ENCODE results near the gene MAMDC4. TPM values are rescaled to one million over a fixed set of nuclear protein-coding genes. Genes with fewer than 3 reads are reported as not detected.

Gene MAMDC4
- total and polyA plus RNA-seq, 4 donors, result 1.6 to 15.9 (median 12.2) TPM

DNA sequence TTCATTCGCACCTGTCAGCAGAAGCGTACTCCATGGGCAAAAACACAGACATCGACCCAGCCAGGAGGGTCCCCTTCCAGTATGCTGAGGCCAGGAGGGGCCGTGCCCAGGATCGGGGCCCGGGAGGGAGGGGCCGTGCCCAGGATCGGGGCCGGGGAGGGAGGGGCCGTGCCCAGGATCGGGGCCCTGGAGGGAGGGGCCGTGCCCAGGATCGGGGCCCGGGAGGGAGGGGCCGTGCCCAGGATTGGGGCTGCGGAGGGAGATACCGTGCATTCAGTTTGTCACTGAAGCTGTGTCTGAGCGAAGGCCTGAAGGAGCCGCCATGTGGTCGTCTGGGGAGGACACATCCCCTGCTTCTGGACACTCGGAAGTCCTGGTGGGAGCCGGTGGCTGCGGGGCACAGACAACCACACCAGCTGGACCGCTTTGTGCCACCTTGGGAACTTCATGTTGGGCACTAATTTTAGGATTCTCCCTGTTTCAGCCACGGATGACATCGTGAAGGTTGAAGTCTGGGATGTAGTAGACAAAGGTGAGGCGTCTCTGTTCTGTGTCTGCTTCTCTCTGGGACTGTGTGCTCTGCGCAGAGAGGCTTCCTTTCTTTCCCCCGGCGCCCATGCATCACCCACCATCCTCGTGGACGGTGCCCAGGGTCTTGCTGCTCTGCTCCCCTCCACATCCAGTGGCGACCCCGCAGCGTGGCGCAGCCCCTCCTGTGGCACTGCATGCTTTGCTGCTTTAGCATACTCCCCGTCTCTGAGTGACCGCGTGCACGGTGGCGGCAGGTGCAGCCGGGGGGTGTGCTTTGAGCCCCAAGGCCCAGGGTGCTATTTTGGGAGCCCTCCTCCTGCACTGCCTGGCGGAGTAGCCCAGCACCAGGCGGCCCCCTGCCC is 26.6 kb upstream of the MAMDC4 start:
- H3K36me3 ChIP-seq (ENCODE audit: control insufficient read depth, insufficient read depth, low read length), result peaks cover 87% of the 10 kb centered on the region
- no peak overlapping the region for H3K27ac ChIP-seq (ENCODE audit: low read depth, low read length)
- no peak overlapping the region for H3K4me3 ChIP-seq (ENCODE audit: low read depth, low read length)
- H3K4me1 ChIP-seq (ENCODE audit: control insufficient read depth, insufficient read depth, low read length), result peaks cover 14% of the 10 kb centered on the region
- no peak for DNase-seq (ENCODE audit: low read depth in 4 of 6, low spot score in 6 of 6)
- 92% methylated on average over 40 of the region's 44 CpGs for WGBS (ENCODE audit: insufficient coverage)
- no peaks in the 10 kb centered on the region for H3K27me3 ChIP-seq (ENCODE audit: control insufficient read depth, insufficient read depth, low read length)
- no peaks in the 10 kb centered on the region for H3K9me3 ChIP-seq (ENCODE audit: control insufficient read depth, insufficient read depth, low read length)

DNA sequence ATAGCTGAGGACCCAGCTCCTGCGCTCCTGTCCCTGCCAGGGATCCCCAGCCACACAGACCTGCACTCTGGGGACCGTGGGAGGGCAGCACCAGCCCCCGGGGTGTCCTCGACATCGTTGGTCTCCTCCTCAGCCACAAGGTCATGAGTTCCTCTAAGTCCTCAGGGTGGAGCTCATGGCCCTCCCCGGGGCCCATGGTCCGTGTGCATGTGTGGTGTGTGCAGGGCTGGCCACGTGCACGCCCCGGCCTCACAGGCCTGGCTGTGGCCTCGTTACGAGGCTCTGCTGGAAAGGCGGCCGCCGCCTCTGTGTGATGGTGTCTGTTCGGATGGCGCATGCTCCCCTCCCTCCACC is 26.0 kb upstream of the MAMDC4 start:
- no peak overlapping the region for H3K27ac ChIP-seq (ENCODE audit: low read depth, low read length)
- 94% methylated on average over 17 of the region's 17 CpGs for WGBS (ENCODE audit: insufficient coverage)
- no peaks in the 10 kb centered on the region for H3K9me3 ChIP-seq (ENCODE audit: control insufficient read depth, insufficient read depth, low read length)
- DNase-seq (ENCODE audit: low read depth in 4 of 6, low spot score in 6 of 6), result no peak
- H3K4me1 ChIP-seq (ENCODE audit: control insufficient read depth, insufficient read depth, low read length), result peaks cover 8% of the 10 kb centered on the region
- H3K27me3 ChIP-seq (ENCODE audit: control insufficient read depth, insufficient read depth, low read length), result no peaks in the 10 kb centered on the region
- no peak overlapping the region for H3K4me3 ChIP-seq (ENCODE audit: low read depth, low read length)
- H3K36me3 ChIP-seq (ENCODE audit: control insufficient read depth, insufficient read depth, low read length), result peaks cover 93% of the 10 kb centered on the region

DNA sequence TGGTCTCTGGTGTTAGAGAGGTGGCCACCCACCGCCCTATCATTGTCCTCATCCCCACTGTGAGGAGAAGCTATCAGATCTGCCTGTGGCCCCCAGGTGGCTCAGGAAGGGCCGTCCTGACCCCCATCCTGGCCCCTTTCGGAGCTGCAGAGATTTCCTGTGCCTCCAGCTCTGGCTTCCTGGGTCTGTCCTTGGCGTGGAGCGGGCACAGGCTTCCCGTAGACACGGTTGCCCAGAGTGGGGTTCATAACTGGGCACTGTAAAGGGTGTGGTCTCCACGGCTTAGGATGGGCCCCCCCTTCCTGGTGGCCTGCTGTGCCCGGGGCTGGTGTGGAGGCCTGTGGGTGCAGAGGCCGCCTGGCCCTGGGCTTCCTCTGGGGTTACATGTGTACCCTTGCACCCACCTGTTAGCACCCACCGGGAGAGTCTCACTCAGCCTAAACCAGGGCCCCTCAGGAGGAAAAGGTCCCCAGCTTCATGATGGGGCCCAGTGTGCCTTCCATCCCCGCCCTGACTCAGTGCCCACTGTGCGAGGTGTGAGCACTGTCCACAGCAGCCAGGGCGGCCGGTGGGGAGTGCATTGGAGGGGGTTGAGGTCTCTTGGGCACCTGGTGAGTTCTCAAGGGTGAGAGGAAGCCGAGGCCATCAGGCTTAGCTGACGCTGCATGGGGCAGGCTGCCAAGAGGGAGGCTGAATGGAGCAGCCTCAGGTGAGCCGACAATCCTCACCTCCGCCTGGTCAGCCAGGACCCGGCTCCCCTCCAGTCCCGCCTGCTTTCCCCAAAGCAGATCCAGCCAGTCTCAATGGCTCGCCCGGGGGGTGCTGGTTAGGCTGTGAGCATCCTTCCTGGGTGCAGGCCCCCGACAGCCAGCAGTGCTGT is 25.2 kb upstream of the MAMDC4 start:
- WGBS (ENCODE audit: insufficient coverage), result 95% methylated on average over 23 of the region's 24 CpGs
- H3K4me3 ChIP-seq (ENCODE audit: low read depth, low read length), result no peak overlapping the region
- H3K4me1 ChIP-seq (ENCODE audit: control insufficient read depth, insufficient read depth, low read length), result peaks cover 5% of the 10 kb centered on the region
- DNase-seq (ENCODE audit: low read depth in 4 of 6, low spot score in 6 of 6), result no peak
- no peaks in the 10 kb centered on the region for H3K27me3 ChIP-seq (ENCODE audit: control insufficient read depth, insufficient read depth, low read length)
- H3K9me3 ChIP-seq (ENCODE audit: control insufficient read depth, insufficient read depth, low read length), result no peaks in the 10 kb centered on the region
- H3K36me3 ChIP-seq (ENCODE audit: control insufficient read depth, insufficient read depth, low read length), result peaks cover 98% of the 10 kb centered on the region
- H3K27ac ChIP-seq (ENCODE audit: low read depth, low read length), result no peak overlapping the region

DNA sequence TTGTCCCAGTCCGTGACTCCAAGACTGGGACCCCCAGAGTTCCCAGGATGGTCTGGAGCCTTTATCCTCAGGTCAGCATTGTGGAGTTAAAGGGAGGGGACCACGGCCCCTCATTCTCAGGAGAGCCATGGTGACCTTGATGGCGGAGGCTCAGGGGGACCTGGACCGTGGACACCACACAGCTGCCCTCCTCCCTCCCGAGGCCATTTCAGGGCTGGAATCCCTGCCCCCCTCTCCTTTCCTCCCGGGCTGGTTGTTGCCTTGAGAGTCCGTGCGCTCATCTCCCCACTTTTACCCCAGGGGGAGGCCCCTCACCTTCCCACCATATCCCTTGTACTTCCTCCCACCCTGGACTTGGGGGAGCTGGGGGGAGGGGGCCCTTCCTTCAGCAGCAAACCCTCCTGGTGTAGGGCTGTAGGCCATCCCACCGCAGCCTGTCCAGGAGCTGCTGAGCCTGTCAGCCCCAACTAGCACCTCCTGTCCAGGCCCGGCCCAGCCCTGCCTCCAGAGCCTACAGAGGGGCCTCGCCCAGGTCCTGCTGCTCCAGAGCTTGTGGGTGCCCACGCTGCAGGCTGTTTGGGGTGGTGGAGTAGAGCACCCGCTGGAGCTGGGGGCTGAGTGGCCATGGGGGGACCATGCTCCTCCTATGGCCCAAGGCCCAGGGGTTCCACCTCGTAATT is 24.2 kb upstream of the MAMDC4 start:
- Histone ChIP-seq H3K4me1 (ENCODE audit: control insufficient read depth, insufficient read depth, low read length) (no peaks in the 10 kb centered on the region), H3K36me3 (ENCODE audit: control insufficient read depth, insufficient read depth, low read length) (peaks cover 100% of the 10 kb centered on the region), H3K27me3 (ENCODE audit: control insufficient read depth, insufficient read depth, low read length) (no peaks in the 10 kb centered on the region), H3K4me3 (ENCODE audit: low read depth, low read length) (no peak overlapping the region), H3K27ac (ENCODE audit: low read depth, low read length) (no peak overlapping the region), H3K9me3 (ENCODE audit: control insufficient read depth, insufficient read depth, low read length) (no peaks in the 10 kb centered on the region)
- 93% methylated on average over 11 of the region's 14 CpGs for WGBS (ENCODE audit: insufficient coverage)
- no peak for DNase-seq (ENCODE audit: low read depth in 4 of 6, low spot score in 6 of 6)

DNA sequence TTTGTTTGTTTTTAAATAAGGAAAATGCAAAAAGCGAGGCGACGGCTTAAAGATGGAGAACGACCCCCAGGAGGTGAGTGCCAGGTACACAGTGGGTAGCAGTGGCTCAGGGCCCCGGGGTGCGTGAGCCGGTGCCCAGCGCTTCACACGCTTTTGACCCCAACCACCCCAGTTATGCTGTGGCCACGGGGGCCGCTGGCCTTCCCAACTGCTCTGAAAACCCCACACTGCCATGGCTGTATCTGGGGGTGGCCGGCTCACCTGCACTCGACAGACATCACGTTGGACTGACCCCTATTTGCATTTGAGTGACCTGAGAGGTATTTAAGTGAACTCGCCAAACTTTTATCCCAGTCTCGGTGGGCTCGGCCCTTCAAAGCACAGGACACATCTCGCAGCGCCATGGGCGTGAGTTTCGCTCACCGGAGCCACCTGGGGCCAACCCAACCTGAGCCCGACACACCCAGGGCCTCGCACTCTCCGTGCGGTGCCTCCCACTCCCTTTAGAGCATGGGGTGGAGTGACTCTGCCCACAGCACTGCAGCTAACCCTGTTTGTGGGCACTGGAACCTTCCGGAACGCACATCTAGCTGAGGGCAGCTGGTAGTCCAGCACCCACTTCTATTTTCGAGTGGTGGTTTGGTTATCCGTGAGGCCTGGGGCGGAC is 23.5 kb upstream of the MAMDC4 start:
- H3K27me3 ChIP-seq (ENCODE audit: control insufficient read depth, insufficient read depth, low read length), result no peaks in the 10 kb centered on the region
- H3K4me1 ChIP-seq (ENCODE audit: control insufficient read depth, insufficient read depth, low read length), result no peaks in the 10 kb centered on the region
- no peaks in the 10 kb centered on the region for H3K9me3 ChIP-seq (ENCODE audit: control insufficient read depth, insufficient read depth, low read length)
- DNase-seq (ENCODE audit: low read depth in 4 of 6, low spot score in 6 of 6), result no peak
- no peak overlapping the region for H3K27ac ChIP-seq (ENCODE audit: low read depth, low read length)
- H3K4me3 ChIP-seq (ENCODE audit: low read depth, low read length), result no peak overlapping the region
- H3K36me3 ChIP-seq (ENCODE audit: control insufficient read depth, insufficient read depth, low read length), result peaks cover 100% of the 10 kb centered on the region
- WGBS (ENCODE audit: insufficient coverage), result 95% methylated on average over 28 of the region's 31 CpGs

DNA sequence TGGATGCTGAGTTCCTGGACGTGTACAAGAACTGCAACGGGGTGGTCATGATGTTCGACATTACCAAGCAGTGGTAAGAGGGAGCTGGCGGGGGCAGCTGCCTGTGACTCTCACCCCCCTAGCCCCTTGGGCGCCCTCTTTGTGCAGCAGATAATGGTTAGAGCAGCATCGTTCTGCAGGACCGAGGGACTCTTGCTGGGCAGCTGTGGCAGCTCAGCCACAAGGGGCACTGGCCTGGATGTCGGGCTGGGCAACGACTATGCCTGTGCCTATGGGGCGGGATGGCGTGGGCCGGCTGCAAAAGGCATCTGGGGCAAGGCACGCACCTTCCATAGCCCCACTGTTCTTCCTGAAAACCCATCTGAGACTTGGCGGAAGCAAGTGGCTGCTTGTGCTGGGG is 22.7 kb upstream of the MAMDC4 start:
- Histone ChIP-seq H3K27ac (ENCODE audit: low read depth, low read length) (no peak overlapping the region), H3K4me1 (ENCODE audit: control insufficient read depth, insufficient read depth, low read length) (no peaks in the 10 kb centered on the region), H3K4me3 (ENCODE audit: low read depth, low read length) (no peak overlapping the region), H3K9me3 (ENCODE audit: control insufficient read depth, insufficient read depth, low read length) (no peaks in the 10 kb centered on the region), H3K36me3 (ENCODE audit: control insufficient read depth, insufficient read depth, low read length) (peaks cover 94% of the 10 kb centered on the region), H3K27me3 (ENCODE audit: control insufficient read depth, insufficient read depth, low read length) (no peaks in the 10 kb centered on the region)
- DNase-seq (ENCODE audit: low read depth in 4 of 6, low spot score in 6 of 6), result no peak
- 91% methylated on average over 13 of the region's 14 CpGs for WGBS (ENCODE audit: insufficient coverage)

DNA sequence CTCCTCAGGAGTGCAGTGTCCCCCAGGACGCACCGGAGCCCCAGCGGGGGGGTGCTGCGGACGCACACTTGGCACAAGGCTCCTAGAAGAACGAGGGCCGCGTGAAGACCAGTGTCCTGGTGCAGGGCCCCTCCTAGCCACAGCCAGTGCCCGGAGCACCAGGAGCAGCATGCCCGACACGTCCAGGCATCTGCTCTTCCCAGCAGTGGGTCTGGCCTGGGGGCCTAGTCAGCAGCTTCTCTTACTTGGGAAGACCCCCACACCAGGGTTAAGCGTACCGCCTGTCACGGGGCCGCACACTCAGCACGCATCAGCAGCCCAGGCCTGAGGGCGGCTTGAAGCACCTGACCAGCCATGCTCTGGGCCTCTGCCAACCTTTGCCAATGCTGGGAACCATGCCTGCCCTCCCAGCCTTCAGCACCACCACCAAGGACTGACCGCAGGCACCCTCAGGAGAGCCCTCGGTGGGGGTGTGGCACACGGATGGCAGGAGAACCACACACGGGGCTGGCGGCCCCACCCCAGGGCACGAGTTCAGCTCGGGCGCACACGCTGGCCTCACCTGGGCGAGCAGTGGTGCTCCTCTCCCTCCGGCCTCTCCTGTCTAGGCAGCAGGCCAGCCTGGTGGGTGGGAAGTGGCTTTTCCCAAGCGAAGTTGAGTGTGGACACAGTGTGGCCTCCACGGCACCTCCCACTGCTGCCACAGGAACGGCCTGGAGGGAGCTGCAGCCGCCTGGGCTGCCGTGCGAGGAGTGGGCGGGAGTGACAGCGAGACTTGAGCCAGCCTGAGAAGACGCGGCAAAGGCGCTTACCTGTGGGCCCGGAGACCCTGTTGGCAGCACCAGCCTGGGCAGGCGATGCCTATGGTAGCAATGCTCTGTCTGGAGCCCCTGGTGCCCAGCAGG is 21.9 kb upstream of the MAMDC4 start:
- 94% methylated on average over 41 of the region's 41 CpGs for WGBS (ENCODE audit: insufficient coverage)
- no peaks in the 10 kb centered on the region for H3K9me3 ChIP-seq (ENCODE audit: control insufficient read depth, insufficient read depth, low read length)
- H3K36me3 ChIP-seq (ENCODE audit: control insufficient read depth, insufficient read depth, low read length), result peaks cover 90% of the 10 kb centered on the region
- H3K4me1 ChIP-seq (ENCODE audit: control insufficient read depth, insufficient read depth, low read length), result no peaks in the 10 kb centered on the region
- no peak for DNase-seq (ENCODE audit: low read depth in 4 of 6, low spot score in 6 of 6)
- H3K4me3 ChIP-seq (ENCODE audit: low read depth, low read length), result no peak overlapping the region
- H3K27me3 ChIP-seq (ENCODE audit: control insufficient read depth, insufficient read depth, low read length), result no peaks in the 10 kb centered on the region
- no peak overlapping the region for H3K27ac ChIP-seq (ENCODE audit: low read depth, low read length)

DNA sequence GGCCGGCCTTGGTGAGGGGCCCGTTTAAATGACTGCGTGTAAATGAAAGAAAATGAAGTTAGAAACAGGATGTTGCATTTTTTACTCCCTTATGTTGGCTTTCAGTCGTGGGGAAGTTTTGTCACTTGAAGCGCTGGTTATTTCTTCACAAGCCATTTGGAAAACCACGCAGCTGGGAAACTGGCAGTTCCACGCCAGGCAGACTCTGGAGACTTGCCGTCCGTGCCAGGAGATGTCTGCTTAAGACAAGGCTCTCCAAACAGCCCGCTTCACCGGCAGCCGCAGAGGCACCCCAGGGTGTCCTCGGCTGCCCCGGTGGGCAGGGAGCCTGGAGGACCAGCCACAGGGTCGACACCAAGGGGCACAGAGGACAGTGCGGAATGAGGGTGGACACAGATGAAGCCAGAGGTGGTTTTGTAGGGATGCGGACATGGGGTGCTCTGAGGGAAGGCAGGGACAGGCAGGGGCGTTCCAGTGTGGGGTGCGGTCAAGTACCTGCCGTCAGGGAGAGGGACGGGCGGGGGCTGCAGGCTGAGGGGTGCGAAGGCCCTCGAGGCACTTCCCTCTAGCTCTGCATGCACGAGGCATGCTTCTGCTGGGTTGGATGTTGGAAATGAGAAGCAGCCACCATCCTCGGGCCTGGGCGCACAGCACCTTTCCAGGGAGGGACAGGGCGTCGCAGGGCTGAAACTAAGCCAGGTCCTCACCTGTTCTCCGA is 21.0 kb upstream of the MAMDC4 start:
- no peaks in the 10 kb centered on the region for H3K4me1 ChIP-seq (ENCODE audit: control insufficient read depth, insufficient read depth, low read length)
- 96% methylated on average over 30 of the region's 30 CpGs for WGBS (ENCODE audit: insufficient coverage)
- DNase-seq (ENCODE audit: low read depth in 4 of 6, low spot score in 6 of 6), result no peak
- no peak overlapping the region for H3K4me3 ChIP-seq (ENCODE audit: low read depth, low read length)
- H3K27me3 ChIP-seq (ENCODE audit: control insufficient read depth, insufficient read depth, low read length), result no peaks in the 10 kb centered on the region
- H3K36me3 ChIP-seq (ENCODE audit: control insufficient read depth, insufficient read depth, low read length), result peaks cover 90% of the 10 kb centered on the region
- H3K27ac ChIP-seq (ENCODE audit: low read depth, low read length), result no peak overlapping the region
- no peaks in the 10 kb centered on the region for H3K9me3 ChIP-seq (ENCODE audit: control insufficient read depth, insufficient read depth, low read length)

Data from spinal cord (tissue), 10 donors.